GM21717 (cell line): Measurements from ENCODE around the gene AGBL4.

ENCODE experiments used
- ATAC-seq: cut with Tn5 transposase; IDR thresholded peaks from one replicate; pipeline ENCODE4 v1.9.1; 2021; ENCODE audit warnings: mild to moderate bottlenecking, moderate library complexity; ENCODE audit not compliant: unreplicated experiment

The AGBL4 gene

GRCh38 chr1:48916130-48917069, 1107.4 kb downstream of the AGBL4 start:
- ATAC-seq = no peak

DNA sequence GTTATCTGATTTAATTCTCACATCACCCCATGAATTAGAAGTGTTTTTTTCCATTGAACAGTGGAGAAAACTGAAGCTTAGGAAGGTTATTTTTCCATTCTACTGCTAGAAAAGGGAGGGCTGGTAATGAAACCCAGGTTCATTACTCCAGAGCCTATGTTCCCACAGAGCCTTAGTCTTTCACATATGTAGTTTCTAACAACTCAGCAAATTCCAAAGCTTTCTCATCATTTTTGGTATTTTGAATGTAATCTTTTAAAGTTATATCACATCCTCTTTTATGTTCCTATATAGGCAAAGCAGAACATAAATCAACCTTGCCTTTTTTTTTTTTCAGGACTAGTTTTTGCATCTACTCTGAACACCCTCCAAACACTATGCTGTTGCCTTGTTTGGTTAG, 1115.1 kb downstream of the AGBL4 start:
- ATAC-seq = no peak

DNA sequence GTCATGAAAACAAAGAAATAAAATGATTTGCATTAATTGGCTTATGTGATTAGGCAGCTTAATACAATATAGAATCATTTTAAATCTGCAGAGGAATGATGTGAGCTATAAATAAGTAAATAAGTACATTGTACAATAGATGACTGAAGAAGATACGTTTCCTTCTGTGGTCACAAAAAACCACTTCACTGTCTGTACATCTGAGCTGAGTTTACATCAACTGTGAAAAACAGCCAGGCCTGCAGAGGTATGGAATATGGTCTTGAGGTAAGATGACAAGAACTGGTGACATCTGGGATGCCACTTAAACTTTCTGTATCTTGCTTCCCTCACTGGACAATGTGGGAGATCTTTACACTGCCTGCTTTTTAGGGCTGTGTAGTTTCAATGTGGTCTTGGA, 1117.0 kb downstream of the AGBL4 start:
- no peak for ATAC-seq

DNA sequence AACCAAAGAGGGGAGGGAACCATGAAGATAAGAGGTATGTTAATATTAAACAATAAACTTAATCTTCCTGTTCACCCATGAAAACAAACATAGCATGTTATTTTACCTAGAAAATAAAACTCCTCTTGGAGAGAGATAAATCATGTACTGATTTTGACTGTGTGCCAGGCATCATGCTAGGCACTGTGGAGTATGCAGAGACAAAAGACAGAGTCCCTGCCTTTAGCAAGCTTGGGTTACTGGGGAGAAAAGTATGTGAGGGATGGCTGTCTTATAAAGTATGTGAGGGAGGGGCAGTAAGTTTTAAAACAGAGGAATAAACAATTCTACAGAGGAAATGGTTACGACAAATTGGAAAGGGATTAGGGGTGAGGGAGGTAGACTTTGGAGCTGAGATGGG, 1117.6 kb downstream of the AGBL4 start:
- no peak for ATAC-seq

DNA sequence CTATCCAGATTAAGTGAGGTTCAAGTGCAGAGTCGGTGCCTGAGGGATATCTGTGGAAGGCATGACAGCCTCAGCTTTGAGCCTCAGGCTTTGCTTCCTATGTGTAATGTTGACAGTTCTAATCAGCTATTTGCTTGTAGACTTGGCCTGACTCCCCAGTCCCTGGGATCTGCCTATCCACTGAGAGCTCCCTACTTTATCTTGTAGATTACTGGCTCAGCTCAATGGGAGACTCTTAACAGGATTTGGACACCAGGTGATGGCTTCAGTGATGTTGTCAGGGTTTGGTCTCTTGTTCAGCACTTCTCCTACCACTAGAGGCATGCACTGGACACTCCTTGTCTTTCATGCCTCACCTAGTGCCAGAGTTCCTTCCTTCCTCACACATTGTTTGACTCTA, 1120.5 kb downstream of the AGBL4 start:
- ATAC-seq = no peak

DNA sequence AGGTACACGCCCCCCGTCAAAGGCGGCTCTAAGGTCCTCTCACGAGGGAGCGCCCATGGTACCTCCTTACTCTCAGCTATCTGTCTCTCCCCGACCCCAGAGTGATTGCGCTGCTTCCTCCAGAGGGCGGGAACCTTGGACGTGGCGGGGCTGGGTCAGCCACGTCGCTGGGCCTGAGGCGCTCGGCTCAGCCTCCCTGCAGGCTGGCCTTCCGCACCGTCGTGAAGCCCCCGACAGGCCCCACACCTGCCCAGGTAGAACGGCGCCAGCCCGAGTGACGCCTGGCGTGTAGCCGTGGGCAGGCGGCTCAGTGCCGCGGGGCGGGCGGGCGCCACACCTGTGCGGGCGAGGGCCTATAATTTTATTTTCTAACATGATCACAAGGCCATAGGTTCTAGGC, 1124.9 kb downstream of the AGBL4 start:
- ATAC-seq = no peak

DNA sequence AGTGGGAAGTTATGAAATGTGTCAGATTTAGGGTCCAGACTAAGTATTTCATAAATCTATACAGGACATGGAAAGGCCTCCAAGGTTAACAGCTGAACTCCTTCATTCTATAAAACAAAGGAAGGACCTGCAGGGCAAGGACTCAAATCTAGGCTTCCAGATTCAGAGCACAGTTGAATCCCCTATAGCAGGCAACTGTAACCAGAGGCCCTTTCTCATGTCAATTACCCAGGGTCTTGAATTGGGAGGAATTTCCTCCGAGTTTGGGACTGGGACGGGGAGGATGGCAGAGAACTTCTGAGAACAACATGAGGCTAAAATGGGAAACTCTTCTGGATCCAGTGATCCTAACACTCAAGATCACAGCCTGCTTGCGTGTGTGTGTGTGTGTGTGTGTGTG, 1134.1 kb downstream of the AGBL4 start:
- no peak for ATAC-seq

- no peak for ATAC-seq
These were observed 1134.7 kb downstream of the AGBL4 start for GRCh38 chr1:48889082-48889481.

- ATAC-seq = no peak
These were observed 1136.0 kb downstream of the AGBL4 start for GRCh38 chr1:48887796-48888195.

GRCh38 chr1:48882020-48882419, 1141.7 kb downstream of the AGBL4 start:
- no peak for ATAC-seq

DNA sequence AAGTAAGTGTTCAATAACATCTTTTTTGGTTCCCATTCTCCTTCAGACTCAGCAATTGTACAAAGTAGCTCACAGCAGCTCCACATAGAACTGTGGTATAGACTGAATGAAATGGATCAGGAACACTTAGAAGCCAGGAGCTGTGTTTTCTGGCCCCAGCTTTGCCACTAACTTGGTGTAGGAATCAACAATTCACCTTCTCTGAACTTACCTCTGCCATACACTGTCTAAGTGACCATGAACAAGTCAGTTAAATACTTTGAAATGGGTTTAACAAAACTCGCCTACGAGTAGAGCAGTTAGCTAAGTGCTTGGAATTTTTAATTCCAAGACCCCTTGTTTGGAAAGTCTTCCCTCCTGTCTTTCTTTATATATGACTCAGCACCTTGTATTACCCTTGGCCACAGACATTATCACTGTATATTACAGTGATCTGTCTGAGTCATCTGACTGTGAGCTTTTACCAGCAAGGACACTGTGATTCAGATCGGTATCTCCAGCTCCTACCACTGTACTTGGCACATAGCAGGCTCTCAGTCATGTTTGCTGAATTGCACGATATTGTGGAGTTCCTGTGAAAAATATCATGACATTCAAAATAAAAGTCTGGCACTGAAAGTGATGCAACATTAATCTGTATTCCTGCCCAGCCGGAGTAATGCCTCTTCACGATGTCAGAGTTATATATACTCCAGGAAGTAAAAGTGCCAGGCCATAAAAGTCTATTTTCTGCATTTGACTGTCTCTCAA, 1145.4 kb downstream of the AGBL4 start:
- ATAC-seq = no peak

DNA sequence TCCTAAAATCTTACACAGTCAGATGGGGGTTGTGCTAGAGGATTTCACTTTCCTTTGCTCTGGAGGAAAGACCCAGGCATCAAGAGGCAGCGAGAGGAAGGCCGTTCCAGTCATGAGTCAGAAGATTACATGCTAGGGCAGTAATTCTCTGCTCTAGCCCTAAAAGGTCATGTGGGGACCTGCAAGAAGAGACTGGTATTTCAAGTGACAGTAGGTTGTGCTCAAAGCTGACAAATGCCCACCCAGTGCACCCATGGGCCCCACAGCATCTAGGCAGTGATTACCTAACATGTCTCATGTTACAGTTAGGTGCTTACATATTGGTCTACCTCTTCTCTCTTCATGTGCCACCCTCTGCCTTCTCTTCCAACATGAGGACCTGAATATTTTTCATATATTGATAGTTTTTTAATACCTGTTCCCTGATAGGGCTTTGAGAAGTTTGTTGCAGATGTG, 1147.4 kb downstream of the AGBL4 start:
- no peak for ATAC-seq

DNA sequence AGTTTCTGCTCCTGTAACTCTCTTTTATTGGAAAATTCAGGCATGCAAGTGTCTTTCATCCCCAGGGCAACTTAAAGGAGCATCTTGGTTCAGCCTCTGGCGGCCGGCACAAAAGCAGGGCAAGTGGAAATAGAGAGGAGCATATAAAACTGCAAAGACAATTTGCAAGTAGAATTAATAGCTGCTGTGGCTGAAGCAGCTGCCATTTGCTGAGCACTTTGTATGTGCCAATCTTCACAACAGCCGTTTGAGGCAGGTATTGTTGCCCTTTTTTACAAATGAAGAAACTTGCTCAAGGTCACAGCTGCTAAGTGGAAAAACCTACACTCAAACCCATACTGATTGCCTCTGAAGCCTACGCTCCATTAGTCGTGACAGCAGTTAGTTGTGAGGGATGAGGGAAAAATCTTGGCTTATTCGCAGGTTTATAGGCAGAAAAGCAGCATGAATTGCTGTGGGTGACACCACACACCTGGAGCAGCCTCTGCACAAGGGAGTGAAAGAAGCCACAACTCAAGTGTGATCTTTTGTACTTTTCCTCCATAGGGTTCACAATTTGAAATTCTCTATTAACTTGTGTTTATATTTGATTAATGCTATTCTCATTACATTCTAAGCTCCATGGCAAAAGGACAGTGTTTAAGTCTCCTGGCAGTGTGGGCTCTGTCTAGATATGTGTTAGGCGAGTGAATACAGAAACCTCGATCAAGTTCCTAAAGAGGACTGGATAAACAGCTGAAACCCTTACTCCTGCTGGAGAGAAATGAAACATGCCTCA, 1148.0 kb downstream of the AGBL4 start:
- ATAC-seq = no peak

GRCh38 chr1:48873944-48874343, 1149.8 kb downstream of the AGBL4 start:
- ATAC-seq = no peak

DNA sequence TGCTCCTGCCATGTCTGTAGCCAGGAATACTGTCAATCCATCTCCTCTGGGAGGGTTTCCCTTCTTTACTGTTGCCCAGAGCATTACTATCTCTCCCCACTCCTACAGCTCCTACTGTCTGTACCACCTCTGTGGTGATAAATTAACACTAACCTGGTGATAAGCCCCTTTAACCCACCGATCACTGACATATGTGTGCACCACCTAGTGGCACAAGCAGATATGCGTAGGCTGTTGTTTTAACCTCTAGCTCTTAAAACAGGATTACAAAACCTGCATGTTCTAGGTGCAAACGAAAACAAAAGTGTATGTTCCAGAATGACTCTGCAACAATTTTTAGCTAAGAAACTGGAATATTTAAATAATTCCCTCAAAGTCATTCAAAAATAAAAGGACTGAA, 1153.2 kb downstream of the AGBL4 start:
- no peak for ATAC-seq

GRCh38 chr1:48869116-48869893, 1154.4 kb downstream of the AGBL4 start:
- ATAC-seq = no peak

GRCh38 chr1:48864913-48865312, 1158.8 kb downstream of the AGBL4 start:
- no peak for ATAC-seq

DNA sequence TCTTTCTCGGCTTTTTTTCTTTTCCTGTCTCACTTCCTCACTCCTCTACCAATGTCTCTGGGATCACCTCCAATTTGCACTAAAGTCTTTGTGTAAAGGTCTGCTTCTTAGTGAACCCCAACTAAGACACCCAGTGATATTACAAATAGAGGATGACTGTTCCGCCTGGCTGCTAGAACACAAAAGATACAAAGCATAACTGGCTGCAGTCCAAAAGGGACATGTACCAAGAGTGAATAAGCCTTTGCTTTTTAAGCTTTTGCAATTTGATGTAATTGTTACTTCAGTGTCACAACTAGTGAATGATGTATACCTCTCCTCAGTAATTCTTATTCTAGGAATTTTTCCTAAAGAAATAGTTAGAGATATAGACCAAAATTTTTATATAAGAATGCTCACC, 1164.3 kb downstream of the AGBL4 start:
- no peak for ATAC-seq

DNA sequence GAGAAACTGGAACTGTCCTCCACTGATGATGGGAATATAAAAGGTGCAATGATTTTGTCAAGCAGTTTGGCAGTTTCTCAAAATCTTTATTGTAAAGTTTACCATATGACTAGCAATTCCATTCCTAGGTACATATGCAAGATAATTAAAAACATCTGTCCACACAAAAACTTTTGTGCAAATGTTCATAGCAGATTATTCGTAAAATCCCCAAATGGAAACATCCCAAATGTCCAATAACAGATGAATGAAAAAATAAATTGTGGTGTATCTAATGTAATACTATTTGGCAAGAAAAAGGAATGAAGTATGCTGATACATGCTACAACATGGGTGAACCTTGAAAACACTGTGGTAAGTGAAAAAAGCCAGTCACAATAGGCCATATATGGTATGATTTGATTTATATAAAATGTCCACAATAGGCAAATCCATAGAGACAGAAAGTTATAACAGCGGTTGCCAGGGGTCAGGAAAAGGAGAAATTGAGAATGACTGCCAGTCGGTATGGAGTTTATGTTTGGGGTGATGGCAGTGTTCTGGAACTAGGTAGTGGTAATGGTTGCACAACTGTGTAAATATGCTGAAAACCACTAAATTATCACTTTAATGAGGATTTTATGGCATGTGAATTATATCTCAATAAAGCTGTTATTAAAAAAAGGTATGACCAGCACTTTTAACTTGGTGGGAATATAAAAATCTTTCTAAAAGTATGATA, 1165.4 kb downstream of the AGBL4 start:
- ATAC-seq = no peak

DNA sequence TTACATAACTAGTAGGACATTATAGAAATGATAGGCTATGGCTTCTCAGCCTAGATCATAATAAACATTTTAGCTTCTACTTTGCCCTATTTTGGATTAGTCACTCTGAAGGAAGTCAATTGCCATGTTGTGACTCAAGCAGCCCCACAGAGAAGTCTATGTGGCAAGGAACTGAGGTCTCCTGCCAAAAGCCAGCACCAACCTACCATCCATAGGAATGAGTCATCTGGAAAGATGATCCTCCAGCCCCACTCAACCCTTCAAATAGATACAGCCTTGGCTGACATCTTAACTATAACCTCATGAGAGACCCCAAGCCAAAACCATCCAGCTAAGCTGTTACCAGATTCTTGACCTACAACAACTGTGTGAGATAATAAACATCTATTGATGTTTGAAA, 1170.7 kb downstream of the AGBL4 start:
- ATAC-seq = no peak
